GM12874 (cell line): Measurements from ENCODE around the gene KLHL18.

Experiments
- TF ChIP-seq, protein P1 (sequence below): IDR thresholded peaks from 2 replicates; pipeline ENCODE4 v1.5.1; 2011; ENCODE audit warnings: low read depth, mild to moderate bottlenecking, control low read depth, low read length, moderate library complexity; ENCODE audit not compliant: insufficient read depth

The KLHL18 gene

GRCh38 chr3:47337656-47338055, 54.9 kb downstream of the KLHL18 start:
- TF ChIP-seq, protein P1, sequence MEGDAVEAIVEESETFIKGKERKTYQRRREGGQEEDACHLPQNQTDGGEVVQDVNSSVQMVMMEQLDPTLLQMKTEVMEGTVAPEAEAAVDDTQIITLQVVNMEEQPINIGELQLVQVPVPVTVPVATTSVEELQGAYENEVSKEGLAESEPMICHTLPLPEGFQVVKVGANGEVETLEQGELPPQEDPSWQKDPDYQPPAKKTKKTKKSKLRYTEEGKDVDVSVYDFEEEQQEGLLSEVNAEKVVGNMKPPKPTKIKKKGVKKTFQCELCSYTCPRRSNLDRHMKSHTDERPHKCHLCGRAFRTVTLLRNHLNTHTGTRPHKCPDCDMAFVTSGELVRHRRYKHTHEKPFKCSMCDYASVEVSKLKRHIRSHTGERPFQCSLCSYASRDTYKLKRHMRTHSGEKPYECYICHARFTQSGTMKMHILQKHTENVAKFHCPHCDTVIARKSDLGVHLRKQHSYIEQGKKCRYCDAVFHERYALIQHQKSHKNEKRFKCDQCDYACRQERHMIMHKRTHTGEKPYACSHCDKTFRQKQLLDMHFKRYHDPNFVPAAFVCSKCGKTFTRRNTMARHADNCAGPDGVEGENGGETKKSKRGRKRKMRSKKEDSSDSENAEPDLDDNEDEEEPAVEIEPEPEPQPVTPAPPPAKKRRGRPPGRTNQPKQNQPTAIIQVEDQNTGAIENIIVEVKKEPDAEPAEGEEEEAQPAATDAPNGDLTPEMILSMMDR: no peak

GRCh38 chr3:47339951-47340350, 57.2 kb downstream of the KLHL18 start:
- TF ChIP-seq, protein P1: no peak

DNA sequence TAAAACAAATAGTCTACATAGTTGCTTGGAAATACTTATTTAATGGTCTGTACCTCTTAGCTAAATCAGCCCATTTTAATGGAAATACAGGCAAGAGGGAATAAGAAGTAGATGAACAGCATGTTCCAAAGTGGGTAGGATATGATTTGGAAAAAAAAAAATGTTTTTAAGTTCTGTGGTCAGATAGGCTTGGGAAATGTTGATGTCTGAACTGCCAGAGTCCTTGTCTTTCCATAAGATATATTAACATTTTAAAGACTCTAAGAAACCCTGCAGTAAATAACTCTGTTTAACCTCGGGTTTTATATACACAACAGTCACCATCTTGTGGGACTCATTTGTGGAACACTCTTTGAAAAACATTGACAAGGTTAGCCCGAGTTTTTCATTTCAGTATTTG, 58.1 kb downstream of the KLHL18 start:
- TF ChIP-seq, protein P1: no peak

- TF ChIP-seq, protein P1: no peak
Observed at GRCh38 chr3:47342151-47342550, 59.4 kb downstream of the KLHL18 start.

GRCh38 chr3:47342812-47343211, 60.1 kb downstream of the KLHL18 start:
- TF ChIP-seq, protein P1: no peak

GRCh38 chr3:47343471-47343971, 60.8 kb downstream of the KLHL18 start:
- TF ChIP-seq, protein P1: no peak

DNA sequence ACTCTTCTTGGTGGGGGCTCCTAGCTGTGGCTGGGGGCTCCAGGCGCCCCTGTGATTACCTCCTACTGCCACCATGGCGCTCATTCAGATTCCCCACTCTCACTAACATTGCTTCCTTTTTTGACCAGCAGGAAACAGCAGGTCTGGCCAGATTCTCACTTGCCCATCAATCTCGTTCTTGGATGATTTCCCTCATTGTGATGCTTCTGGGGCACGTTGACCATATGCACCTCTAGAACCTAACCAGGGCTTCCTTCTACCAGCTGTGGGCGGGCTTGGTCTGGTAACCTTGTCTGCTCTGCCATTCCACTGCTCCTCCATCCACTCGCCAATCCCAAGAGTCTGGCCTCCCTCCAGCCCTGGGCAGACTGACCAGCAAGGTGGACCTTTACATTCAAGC, 62.2 kb downstream of the KLHL18 start:
- TF ChIP-seq, protein P1: no peak
